Osteocyte (in vitro differentiated cells): Measurements from ENCODE around the gene BCL6B. TPM values are rescaled to one million over a fixed set of nuclear protein-coding genes. Genes with fewer than 3 reads are reported as not detected.
"Not testable (repeated sequence)": the region's sequence is repeated elsewhere in the genome, so short reads cannot be mapped to it uniquely, and the experiment has no call there.

ENCODE experiments used
- DNase-seq: peaks from one replicate; pipeline ENCODE4 v3.0.0; 2021; ENCODE audit warnings: mixed read lengths; ENCODE audit not compliant: unreplicated experiment; ENCODE audit errors: extremely low spot score
- H3K27ac Mint-ChIP-seq: one replicate; pipeline ENCODE4 v1.8.0; 2021; ENCODE audit warnings: mild to moderate bottlenecking, mixed read lengths; ENCODE audit not compliant: unreplicated experiment
- H3K27me3 Mint-ChIP-seq: one replicate; pipeline ENCODE4 v1.8.0; 2021; ENCODE audit warnings: mixed read lengths; ENCODE audit not compliant: unreplicated experiment
- H3K36me3 Mint-ChIP-seq: one replicate; pipeline ENCODE4 v1.8.0; 2021; ENCODE audit warnings: mixed read lengths; ENCODE audit not compliant: unreplicated experiment
- H3K4me1 Mint-ChIP-seq: one replicate; pipeline ENCODE4 v1.8.0; 2021; ENCODE audit warnings: mixed read lengths; ENCODE audit not compliant: unreplicated experiment
- H3K4me3 Mint-ChIP-seq: one replicate; pipeline ENCODE4 v1.8.0; 2021; ENCODE audit warnings: mild to moderate bottlenecking, moderate library complexity, mixed read lengths; ENCODE audit not compliant: unreplicated experiment
- H3K9me3 Mint-ChIP-seq: one replicate; pipeline ENCODE4 v1.8.0; 2021; ENCODE audit warnings: mixed read lengths; ENCODE audit not compliant: unreplicated experiment
- CTCF ChIP-seq: fragments of 200-600 bp; sonication (generic); IDR thresholded peaks from 2 replicates; pipeline ENCODE4 v1.5.0; 2021; ENCODE audit warnings: antibody characterized with exemption, mild to moderate bottlenecking, moderate library complexity
- total RNA-seq: library from RNA; stranded (reverse); gene quantifications from 2 replicates; pipeline ENCODE4 v1.2.1, GENCODE V29; 2021

Gene BCL6B
- total RNA-seq, 1 donor from 2014 or later: not detected

- Mint-ChIP-seq H3K36me3 (no peaks in the 10 kb centered on the region), H3K4me1 (peaks cover 12% of the 10 kb centered on the region), H3K27me3 (peaks cover 23% of the 10 kb centered on the region), H3K4me3 (no peak overlapping the region), H3K9me3 (no peaks in the 10 kb centered on the region), H3K27ac (no peak overlapping the region)
- no peak for DNase-seq
- TF ChIP-seq CTCF: no peak
These were observed 26.1 kb downstream of the BCL6B start for GRCh38 chr17:7048968-7049367.

- Mint-ChIP-seq H3K27me3 (peaks cover 22% of the 10 kb centered on the region), H3K4me1 (peaks cover 11% of the 10 kb centered on the region)
- H3K9me3 Mint-ChIP-seq, H3K4me3 Mint-ChIP-seq, DNase-seq, H3K36me3 Mint-ChIP-seq, H3K27ac Mint-ChIP-seq: not testable (repeated sequence)
These were observed 27.7 kb downstream of the BCL6B start for GRCh38 chr17:7050583-7050982.

GRCh38 chr17:7056386-7056785, 33.5 kb downstream of the BCL6B start:
- Mint-ChIP-seq H3K36me3 (no peaks in the 10 kb centered on the region), H3K4me3 (no peak overlapping the region), H3K4me1 (no peaks in the 10 kb centered on the region), H3K9me3 (no peaks in the 10 kb centered on the region), H3K27me3 (peaks cover 14% of the 10 kb centered on the region), H3K27ac (no peak overlapping the region)
- no peak for TF ChIP-seq CTCF
- DNase-seq: no peak

GRCh38 chr17:7058831-7059447, 36.1 kb downstream of the BCL6B start:
- Mint-ChIP-seq H3K36me3 (no peaks in the 10 kb centered on the region), H3K9me3 (no peaks in the 10 kb centered on the region), H3K27me3 (peaks cover 19% of the 10 kb centered on the region), H3K27ac (no peak overlapping the region), H3K4me1 (no peaks in the 10 kb centered on the region), H3K4me3 (no peak overlapping the region)
- DNase-seq: no peak
- TF ChIP-seq CTCF: no peak

- TF ChIP-seq CTCF: no peak
- no peaks in the 10 kb centered on the region for H3K9me3 Mint-ChIP-seq
- no peaks in the 10 kb centered on the region for H3K4me1 Mint-ChIP-seq
- H3K36me3 Mint-ChIP-seq: no peaks in the 10 kb centered on the region
- no peak overlapping the region for H3K4me3 Mint-ChIP-seq
- H3K27me3 Mint-ChIP-seq: peaks cover 23% of the 10 kb centered on the region
- no peak for DNase-seq
- no peak overlapping the region for H3K27ac Mint-ChIP-seq
These were observed 37.5 kb downstream of the BCL6B start for GRCh38 chr17:7060165-7060891.
